Stimulated activated CD8-positive, alpha-beta memory T cell treated with anti-CD3 and anti-CD28 coated beads, Interleukin-4, amount 100 ng/mL, for 48 hours (primary cell): ENCODE results near the gene STOML1.

ENCODE experiments used
- DNase-seq: peaks from one replicate; pipeline ENCODE4 v3.0.0-alpha.2; 2020

Gene STOML1

DNA sequence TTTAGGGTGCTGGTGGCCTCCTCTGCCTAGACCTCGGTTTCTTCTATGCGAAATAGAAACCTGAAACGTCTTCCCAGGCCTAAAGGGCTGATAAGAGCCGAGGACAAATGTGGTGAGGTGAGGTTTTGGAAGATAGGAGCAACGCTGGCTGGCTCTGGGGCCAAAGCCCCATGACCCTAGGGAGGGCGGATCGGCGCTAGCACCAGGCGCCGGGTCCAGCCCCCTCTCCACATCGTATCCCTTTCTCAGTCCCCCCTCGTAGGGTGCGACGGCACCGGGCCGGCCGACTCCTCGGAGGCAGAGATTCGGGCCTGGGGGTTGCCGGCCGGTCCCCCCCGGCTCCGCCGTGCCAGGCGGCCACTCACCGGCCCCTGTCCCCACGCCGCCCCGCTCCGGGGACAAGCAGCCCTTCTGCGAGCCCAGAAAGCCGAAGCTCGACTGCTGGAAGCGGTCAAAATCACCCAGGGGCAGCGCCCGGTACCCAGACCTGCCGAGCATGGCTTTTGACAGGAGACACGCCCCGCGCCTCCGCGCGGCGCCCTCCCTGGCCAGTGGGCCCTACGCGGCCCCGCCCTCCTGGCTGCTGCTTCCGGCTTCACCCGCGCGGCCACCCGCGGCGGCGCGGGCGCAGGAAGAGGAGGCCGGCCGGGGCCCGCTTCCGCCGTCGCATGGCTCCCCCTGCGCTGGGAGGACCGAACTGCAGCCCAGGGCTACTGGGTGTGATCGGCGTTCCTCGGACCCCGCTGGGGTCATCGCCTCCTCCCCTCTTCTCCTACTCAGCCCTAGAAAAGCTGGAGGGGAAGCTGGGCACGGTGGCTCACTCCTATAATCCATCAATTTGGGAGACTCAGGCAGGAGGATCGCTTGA, at the start of gene STOML1:
Gene STOML1 (minus strand): TSS at position 570 of the 868 bp plus-strand sequence. CDS start 72 bp downstream, at position 498.
- DNase-seq = peak; percentile 99

GRCh38 chr15:74041311-74041756, 49.2 kb upstream of the STOML1 start:
- DNase-seq = no peak

DNA sequence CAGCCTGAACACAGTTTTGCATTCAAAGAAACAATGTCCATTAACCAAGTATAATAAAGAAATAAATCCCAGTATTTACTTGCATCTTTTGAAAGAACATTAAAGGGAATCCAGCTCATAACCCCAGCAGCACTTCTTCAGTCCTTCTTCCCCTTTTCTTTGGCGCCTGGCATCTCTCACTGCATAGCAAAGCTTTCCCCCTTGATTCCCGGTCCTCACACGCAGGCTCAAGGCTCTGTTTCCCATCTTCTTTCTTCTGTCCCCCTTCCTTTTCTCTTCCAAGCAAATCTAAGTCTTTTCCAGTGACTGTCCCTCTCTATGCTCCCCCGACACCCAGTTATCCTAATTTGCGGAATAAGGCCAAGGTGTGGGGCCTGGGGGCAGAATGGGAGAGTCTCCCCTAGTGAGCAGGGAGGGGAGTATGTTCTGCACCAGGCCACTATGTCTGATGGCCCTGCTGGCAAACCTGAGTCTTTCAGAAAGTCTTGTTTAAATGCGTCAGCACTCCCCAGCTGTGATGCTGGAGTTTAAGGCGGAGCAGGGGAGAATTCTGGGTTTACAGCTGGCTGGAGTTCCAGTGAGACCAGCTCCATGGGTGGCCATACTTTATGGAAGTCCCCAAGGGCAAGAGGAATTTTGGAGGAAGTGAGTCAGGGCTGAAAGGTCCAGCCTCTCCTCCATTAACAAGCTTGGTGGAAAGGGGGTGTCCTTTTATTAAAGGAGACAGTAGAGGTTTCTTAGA, 48.2 kb upstream of the STOML1 start:
- no peak for DNase-seq

GRCh38 chr15:74039656-74040010, 47.5 kb upstream of the STOML1 start:
- no peak for DNase-seq

DNA sequence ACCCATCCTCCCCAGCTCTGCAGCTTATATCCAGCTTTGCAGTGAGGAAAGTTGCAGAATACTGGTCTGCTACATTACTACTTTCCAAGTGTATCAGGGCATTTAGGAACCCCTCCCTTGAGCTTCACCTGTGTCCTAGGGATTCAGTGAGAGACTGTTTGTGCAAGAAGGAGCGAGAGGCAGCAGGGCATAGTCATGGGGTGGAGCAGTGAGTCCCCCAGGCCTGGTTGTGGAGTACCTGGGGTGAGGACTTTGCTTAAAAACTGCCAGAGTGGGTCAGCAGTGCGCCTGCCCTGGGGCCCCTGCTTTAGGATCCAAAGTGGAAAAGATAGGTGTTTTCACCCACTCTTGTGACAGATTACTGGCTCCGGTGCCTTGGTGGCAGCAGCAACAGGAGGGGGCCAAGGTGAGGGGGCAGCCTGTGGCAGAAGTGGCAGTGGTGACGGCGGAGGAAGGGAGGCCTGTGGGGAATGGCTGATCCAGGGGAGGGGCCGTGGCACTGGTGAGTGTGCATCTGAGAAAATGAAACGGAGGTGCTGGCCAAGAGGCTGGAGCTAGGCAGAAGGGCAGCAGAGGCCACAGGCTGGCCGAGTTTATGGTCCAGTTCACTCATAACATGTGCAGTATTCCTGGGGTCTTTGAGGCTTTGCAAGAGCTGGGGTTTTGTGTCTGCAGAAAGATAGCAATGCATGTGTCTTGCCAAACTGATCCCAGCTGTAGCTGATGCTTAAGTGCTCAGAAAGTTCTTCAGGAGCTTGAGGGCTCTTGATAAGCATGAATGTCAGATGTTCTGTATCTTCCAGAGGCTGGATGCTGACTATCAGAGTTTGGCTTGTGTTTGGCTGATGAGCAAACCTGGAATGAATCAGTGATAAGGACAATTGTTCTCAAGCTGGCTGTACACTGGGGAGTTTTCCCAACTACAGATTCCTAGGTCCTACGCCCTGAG, 46.9 kb upstream of the STOML1 start:
- DNase-seq = no peak

DNA sequence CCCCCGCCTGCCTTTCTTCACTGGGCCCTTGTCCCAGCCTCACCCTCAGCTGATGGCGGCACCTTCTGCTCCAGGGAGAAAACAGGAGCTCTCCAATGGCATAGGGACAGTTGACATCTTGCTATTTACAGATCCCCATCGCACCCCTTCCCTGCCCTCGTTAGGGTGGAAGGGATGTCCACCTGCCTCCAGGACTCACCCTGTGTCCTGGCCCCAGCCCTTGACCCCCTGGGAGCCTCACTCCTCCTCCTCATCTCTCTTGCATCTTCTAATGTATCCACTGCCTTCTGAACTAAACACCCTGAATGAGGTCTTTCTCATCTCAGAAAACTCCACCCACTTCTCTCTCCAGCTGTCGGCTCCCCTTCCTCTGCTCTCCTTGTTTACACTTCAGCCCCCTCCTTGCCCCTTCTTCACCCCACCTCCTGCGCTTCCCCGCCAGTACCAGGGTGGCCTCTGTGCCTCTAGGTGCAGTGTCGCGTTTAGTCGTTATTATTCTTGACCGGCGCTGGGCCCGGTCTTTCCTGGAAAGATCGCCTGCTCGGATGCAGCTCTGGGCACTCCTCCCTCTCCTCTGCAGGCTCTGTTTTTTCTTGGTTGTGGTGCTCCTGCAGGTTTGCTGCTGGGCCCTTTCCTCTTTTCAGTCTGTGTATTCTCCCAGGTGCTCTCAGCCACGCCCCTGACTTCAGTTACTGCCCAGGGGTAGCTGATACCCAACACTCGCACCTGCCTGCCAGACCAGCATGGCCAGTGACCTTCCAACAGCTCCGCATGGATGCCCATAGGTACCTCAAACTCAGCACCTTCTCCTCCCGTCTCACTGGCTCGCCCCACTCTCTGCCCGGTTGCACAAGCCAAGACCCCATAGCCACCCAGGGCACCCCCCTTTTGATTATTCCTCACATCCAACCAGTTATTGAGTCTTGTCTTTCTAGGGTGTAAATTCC, 45.3 kb upstream of the STOML1 start:
- no peak for DNase-seq

DNA sequence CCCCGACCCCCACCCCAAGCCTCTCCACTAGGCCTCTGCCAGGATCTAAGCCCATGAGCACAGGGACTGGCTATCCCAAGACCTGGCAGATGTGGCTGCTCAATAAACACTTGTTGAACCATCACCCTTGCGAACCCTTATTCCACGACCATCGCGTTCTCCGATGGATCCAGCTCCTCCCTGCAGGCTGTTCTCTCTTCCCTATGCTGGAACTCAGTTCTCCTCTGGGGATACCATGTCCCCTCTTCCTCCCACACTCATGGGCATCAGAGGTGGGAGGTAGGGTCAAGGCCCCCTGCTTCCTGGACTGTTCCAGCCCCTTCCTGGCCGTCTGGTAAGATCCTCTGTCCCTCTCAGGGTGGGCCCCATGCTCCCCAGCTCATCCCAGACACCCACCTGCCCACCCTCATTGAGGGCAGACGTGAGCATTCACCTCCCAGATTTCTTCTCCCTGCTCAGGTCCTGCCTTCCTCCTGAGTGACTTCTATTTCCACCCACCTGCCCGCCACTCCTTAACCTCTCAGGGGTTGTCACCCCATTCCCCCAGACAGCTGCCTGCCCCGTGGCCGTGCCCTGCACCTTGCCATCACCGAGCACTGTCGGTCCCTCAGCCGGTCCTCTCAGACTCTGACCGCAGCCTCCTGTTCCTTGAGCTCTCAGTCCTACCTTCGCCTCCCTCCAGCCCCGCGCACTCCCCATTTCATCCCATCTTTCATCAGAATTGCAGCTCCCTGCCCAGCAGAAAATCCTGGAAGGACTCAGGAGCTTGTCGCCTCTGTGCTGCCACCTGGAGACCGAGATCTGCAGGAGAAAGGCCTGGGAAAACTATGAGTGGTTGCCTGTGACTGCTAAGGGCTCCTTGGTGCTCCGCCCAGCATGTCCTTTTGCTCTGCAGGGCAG, 44.4 kb upstream of the STOML1 start:
- DNase-seq = no peak

DNA sequence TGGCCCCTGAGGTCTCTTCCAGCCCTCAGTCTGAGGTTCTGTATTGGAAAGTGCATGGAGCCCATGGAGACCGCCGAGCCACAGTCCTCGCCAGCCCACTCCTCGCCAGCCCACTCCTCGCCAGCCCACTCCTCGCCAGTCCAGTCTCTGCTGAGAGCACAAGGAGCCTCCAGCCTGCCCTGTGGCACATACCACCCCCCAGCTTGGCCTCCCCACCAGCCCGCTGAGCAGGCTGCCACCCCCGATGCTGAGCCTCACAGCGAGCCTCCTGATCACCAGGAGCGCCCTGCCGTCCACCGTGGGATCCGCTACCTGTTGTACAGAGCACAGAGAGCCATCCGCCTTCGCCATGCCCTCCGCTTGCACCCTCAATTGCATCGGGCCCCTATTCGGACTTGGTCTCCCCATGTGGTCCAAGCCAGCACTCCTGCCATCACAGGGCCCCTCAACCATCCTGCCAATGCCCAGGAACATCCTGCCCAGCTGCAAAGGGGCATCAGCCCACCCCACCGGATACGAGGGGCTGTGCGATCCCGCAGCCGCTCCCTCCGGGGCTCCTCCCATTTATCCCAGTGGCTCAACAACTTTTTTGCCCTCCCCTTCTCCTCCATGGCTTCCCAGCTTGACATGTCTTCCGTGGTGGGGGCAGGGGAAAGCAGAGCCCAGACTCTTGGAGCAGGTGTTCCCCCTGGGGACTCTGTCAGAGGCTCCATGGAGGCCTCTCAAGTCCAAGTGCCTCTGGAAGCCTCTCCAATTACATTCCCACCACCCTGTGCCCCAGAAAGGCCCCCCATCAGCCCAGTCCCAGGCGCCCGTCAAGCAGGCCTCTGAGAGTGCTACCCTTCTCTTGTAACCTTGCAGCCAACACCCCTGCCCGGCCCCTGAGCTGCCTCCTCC, 43.3 kb upstream of the STOML1 start:
- DNase-seq = no peak

DNA sequence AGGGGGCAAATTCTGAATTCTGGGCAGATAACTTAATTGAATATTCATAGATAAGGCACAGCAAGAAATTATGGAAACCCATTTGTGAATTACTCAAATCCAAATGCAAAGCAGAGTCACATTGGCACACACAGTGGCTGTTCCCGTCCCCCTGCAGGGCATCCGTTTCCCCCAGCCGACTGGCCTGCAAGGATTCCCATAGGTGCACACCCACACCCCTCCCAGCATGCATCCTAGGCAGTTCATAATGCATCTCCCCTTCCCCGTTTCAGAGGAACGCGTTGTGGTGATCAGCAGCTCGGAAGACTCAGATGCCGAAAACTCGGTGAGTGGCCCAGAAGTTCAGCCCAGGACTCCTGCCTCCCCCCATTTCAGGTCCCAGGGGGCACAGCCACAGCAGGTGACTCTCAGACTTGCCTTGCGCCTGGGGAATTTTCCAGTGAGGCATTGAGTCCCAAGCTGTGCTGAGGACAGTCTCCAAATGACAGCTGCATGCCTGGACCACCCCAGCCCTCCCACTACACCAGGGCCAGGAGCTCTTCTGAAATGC, 42.2 kb upstream of the STOML1 start:
- no peak for DNase-seq

DNA sequence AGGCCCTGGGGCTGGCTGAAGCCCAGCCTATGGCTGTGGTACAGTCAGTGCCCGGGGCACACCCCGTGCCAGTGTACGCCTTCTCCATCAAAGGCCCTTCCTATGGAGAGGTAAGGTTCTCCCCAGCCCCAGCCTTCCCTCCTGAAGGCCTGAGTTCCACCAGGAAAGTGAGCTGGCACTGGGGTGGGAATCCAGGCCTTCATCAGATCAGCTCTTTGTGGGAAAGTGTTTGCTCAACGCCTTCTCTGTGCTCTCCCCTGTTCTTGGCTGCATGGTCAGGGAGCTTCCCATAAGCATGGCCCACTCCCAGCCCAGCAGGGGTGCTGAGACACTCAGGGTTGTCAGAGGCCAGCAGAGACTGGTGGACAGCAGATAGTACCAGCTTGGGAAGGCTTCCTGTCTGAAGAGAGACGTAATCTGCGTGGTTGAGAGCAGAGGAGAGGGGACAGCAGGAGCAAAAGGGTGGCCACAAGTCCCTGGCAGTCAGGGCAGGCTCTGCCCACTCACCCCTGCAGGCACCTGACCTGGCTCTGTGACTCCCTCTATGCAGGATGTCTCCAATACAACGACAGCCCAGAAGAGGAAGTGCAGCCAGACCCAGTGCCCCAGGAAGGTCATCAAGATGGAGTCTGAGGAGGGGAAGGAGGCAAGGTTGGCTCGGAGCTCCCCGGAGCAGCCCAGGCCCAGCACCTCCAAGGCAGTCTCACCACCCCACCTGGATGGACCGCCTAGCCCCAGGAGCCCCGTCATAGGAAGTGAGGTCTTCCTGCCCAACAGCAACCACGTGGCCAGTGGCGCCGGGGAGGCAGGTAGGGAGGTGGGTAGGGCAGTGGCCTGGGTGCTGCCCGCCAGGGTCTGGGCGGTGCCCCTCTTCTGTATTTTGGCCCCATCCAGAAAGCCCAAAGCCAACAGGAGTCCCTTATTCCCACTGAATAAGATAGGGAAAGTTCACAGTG, 40.8 kb upstream of the STOML1 start:
- no peak for DNase-seq

- no peak for DNase-seq
These were observed 40.0 kb upstream of the STOML1 start for GRCh38 chr15:74032046-74032445.

GRCh38 chr15:74028646-74029045, 36.6 kb upstream of the STOML1 start:
- DNase-seq = no peak

DNA sequence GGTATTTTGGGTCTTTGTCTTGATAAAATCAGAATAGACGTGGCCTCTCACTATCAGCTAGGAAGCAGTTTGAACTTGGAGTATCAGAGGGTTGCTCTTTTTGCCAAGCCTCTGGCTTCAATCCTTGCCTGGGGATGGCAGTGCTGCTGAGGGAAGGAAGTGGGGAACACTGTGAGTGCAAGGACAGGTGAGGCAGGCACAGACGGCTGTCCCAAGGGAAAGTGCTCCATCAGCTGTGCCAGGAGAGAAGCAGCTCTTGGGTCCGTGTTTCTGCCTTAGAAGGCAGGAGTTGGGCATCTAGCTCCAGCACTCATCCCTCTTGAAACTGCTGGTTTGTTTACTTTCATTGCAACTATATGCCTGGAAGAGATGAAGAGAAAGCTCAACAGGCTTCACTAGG, 35.6 kb upstream of the STOML1 start:
- DNase-seq = no peak

- DNase-seq = no peak
These were observed 33.3 kb upstream of the STOML1 start for GRCh38 chr15:74025436-74025835.

DNA sequence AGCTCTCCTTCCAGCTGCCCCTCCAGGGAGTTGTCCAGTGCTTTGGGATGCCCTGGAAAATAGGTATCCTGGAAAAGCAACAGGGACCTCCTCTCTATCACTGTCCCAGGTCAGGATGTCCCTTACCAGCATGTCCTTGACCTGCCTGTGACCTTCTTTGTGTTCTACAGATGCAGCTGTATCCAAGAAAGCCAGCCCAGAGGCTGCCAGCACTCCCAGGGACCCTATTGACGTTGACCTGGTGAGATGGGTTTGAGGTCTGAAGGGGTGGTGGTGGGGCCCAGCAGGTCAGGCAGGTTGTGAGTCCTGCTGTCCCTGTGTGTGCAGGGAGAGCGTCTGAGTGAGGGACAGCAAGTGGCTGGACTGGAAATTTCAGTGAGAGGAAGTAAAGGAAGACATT, 32.6 kb upstream of the STOML1 start:
- DNase-seq = no peak

DNA sequence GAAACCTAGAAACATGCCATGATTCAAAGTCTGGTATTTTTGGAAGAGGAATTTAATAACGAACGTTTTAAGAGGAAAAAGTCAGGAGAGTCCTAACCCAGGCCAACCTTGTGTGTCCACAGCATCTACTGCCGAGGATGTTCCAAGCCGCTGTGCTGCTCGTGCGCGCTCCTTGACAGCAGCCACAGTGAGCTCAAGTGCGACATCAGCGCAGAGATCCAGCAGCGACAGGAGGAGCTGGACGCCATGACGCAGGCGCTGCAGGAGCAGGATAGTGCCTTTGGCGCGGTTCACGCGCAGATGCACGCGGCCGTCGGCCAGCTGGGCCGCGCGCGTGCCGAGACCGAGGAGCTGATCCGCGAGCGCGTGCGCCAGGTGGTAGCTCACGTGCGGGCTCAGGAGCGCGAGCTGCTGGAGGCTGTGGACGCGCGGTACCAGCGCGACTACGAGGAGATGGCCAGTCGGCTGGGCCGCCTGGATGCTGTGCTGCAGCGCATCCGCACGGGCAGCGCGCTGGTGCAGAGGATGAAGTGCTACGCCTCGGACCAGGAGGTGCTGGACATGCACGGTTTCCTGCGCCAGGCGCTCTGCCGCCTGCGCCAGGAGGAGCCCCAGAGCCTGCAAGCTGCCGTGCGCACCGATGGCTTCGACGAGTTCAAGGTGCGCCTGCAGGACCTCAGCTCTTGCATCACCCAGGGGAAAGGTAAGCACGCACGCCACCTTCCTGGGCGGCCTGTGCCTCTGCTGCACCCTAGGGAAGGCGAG, 30.8 kb upstream of the STOML1 start:
- no peak for DNase-seq

DNA sequence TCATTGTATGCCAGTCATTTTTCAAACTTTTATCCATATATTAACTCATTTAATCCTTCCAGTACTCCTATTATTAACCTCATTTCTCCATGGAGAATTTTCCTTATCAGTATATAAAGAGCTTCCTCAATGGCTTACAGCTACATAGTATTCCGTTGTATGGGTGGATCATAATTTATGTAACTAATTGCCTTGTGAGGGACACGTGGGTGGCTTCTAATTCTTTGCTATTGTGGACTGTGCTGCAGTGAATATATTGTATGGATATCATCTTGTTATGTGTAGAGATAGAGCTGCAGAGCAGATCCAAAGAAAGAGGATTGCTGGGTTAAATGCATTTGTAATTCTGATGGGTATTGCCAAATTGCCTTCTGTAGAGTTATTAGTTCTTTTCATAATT, 27.6 kb upstream of the STOML1 start:
- no peak for DNase-seq
